Measurements from ENCODE around the gene MLST8.

MLST8 gene

DNA sequence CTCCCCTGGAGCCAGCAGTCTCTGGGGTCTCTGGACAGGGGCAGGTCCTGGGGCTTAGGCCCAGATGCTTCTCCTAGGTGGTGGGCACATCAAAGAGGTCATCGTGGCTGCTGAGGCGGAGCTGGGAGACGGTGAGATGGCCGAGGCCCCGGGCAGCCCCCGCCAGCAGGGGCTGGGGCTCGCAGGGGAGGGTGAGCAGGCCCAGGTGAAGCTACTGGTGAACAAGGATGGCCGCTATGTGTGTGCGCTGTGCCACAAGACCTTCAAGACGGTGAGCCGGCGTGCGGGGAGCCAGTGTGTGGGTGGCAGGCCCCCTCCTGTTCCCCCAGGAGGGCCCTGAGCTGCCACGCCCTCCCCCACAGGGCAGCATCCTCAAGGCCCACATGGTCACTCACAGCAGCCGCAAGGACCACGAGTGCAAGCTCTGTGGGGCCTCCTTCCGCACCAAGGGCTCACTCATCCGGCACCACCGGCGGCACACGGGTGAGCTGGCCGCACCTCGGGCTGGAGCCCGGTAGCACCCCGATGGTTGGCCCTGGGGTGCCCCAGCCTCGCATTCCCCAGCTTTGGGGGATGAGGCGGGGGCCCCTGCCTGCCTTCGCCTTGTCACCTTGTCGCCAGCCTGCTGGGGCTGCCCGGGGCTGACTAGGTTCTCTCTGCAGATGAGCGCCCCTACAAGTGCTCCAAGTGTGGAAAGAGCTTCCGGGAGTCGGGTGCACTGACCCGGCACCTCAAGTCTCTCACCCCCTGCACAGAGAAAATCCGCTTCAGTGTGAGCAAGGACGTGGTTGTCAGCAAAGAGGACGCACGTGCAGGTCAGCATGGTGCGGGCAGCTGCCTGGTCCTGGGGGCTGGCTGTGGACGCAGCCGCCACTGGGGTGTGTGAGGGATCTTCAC lies 27.1 kb downstream of the MLST8 start:
- Histone ChIP-seq H3K27me3 (peaks cover 26% of the 10 kb centered on the region), H3K4me3 (ENCODE audit: low read depth in 1 of 2, low read length in 1 of 2) (no peak overlapping the region), H3K27ac (no peak overlapping the region), H3K4me1 (ENCODE audit: control insufficient read depth in 1 of 2, insufficient read depth in 1 of 2, low read depth in 1 of 2, low read length in 1 of 2) (no peaks in the 10 kb centered on the region), H3K9me3 (no peaks in the 10 kb centered on the region), H3K36me3 (peaks cover 84% of the 10 kb centered on the region)
- TF ChIP-seq, protein P1, sequence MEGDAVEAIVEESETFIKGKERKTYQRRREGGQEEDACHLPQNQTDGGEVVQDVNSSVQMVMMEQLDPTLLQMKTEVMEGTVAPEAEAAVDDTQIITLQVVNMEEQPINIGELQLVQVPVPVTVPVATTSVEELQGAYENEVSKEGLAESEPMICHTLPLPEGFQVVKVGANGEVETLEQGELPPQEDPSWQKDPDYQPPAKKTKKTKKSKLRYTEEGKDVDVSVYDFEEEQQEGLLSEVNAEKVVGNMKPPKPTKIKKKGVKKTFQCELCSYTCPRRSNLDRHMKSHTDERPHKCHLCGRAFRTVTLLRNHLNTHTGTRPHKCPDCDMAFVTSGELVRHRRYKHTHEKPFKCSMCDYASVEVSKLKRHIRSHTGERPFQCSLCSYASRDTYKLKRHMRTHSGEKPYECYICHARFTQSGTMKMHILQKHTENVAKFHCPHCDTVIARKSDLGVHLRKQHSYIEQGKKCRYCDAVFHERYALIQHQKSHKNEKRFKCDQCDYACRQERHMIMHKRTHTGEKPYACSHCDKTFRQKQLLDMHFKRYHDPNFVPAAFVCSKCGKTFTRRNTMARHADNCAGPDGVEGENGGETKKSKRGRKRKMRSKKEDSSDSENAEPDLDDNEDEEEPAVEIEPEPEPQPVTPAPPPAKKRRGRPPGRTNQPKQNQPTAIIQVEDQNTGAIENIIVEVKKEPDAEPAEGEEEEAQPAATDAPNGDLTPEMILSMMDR (IDR thresholded peaks at IDR 0.05), result no peak

DNA sequence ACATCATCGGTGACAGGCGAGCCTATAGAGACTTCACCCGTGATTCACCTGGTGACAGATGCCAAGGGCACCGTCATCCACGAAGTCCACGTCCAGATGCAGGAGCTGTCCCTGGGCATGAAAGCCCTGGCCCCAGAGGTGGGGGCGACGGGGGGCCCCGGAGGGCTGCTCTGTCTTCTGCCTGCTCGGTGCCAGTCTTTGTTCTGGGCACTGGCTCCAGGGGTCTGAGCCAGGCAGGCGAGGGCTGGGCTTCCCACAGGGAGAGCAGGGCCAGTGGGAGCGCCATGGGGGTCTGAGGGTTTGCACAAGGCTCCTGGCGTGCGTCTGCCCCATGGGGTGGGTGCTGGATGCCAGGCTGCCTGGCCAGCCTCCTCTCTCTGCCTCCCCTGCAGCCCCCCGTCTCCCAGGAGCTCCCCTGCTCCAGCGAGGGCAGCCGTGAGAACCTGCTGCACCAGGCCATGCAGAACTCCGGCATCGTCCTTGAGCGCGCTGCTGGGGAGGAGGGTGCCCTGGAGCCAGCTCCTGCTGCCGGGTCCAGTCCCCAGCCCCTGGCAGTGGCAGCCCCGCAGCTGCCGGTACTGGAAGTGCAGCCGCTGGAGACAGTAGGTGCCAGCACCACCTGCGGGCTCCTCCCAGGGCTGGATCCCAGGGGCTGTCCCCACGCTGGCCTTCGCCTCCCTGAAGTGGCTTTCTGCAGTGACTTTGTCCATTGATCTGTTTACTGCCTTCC lies 28.0 kb downstream of the MLST8 start:
- peaks cover 80% of the 10 kb centered on the region for H3K36me3 ChIP-seq
- no peak overlapping the region for H3K27ac ChIP-seq
- TF ChIP-seq, protein P1 (IDR thresholded peaks at IDR 0.05), result no peak
- H3K4me3 ChIP-seq (ENCODE audit: low read depth in 1 of 2, low read length in 1 of 2), result no peak overlapping the region
- H3K4me1 ChIP-seq (ENCODE audit: control insufficient read depth in 1 of 2, insufficient read depth in 1 of 2, low read depth in 1 of 2, low read length in 1 of 2), result no peaks in the 10 kb centered on the region
- peaks cover 35% of the 10 kb centered on the region for H3K27me3 ChIP-seq
- H3K9me3 ChIP-seq, result no peaks in the 10 kb centered on the region

- no peaks in the 10 kb centered on the region for H3K4me1 ChIP-seq (ENCODE audit: control insufficient read depth in 1 of 2, insufficient read depth in 1 of 2, low read depth in 1 of 2, low read length in 1 of 2)
- H3K9me3 ChIP-seq, result no peaks in the 10 kb centered on the region
- TF ChIP-seq, protein P1 (IDR thresholded peaks at IDR 0.05), result no peak
- peaks cover 44% of the 10 kb centered on the region for H3K27me3 ChIP-seq
- H3K27ac ChIP-seq, result no peak overlapping the region
- H3K36me3 ChIP-seq, result peaks cover 77% of the 10 kb centered on the region
- no peak overlapping the region for H3K4me3 ChIP-seq (ENCODE audit: low read depth in 1 of 2, low read length in 1 of 2)
Measured at GRCh38 chr16:2233872-2234812, 28.9 kb downstream of the MLST8 start.

- H3K27me3 ChIP-seq, result peaks cover 45% of the 10 kb centered on the region
- H3K27ac ChIP-seq, result no peak overlapping the region
- peaks cover 77% of the 10 kb centered on the region for H3K36me3 ChIP-seq
- no peaks in the 10 kb centered on the region for H3K4me1 ChIP-seq (ENCODE audit: control insufficient read depth in 1 of 2, insufficient read depth in 1 of 2, low read depth in 1 of 2, low read length in 1 of 2)
- no peaks in the 10 kb centered on the region for H3K9me3 ChIP-seq
- TF ChIP-seq, protein P1 (IDR thresholded peaks at IDR 0.05), result no peak
- H3K4me3 ChIP-seq (ENCODE audit: low read depth in 1 of 2, low read length in 1 of 2), result no peak overlapping the region
Measured at GRCh38 chr16:2234813-2235170, 29.5 kb downstream of the MLST8 start.

GRCh38 chr16:2235234-2235651 lies 30.0 kb downstream of the MLST8 start:
- no peaks in the 10 kb centered on the region for H3K9me3 ChIP-seq
- H3K27ac ChIP-seq, result no peak overlapping the region
- no peaks in the 10 kb centered on the region for H3K4me1 ChIP-seq (ENCODE audit: control insufficient read depth in 1 of 2, insufficient read depth in 1 of 2, low read depth in 1 of 2, low read length in 1 of 2)
- peaks cover 77% of the 10 kb centered on the region for H3K36me3 ChIP-seq
- H3K4me3 ChIP-seq (ENCODE audit: low read depth in 1 of 2, low read length in 1 of 2), result no peak overlapping the region
- TF ChIP-seq, protein P1 (IDR thresholded peaks at IDR 0.05), result no peak
- peaks cover 45% of the 10 kb centered on the region for H3K27me3 ChIP-seq
